Stomach (tissue), 19 donors: ENCODE results near the gene TUSC2. TPM values are rescaled to one million over a fixed set of nuclear protein-coding genes. Genes with fewer than 3 reads are reported as not detected.

Experiments
- DNase-seq, 2 donors: peaks; one replicate each; pipeline versions ENCODE4 v3.0.0 to v3.0.0-alpha.2; 2013 to 2019
- H3K27ac ChIP-seq, 5 donors: fragments of 200-600 bp in 4 of 5; sonication (generic) in 4 of 5; one replicate each; pipeline ENCODE4 v1.5.1; 2013 to 2019; ENCODE audit warnings: mild to moderate bottlenecking in 1 of 5, moderate library complexity in 1 of 5
- H3K27me3 ChIP-seq, 3 donors: fragments of 200-600 bp; sonication (generic); one replicate each; pipeline ENCODE4 v1.5.1; 2017 to 2019; ENCODE audit warnings: mixed run types in 1 of 3
- H3K36me3 ChIP-seq, 4 donors: fragments of 200-600 bp; sonication (generic); 1 replicate in 3 of 4; 2 replicates in 1 of 4; pipeline ENCODE4 v1.5.1; 2016 to 2019
- H3K4me1 ChIP-seq, 4 donors: fragments of 200-600 bp; sonication (generic); one replicate each; pipeline ENCODE4 v1.5.1; 2016 to 2019
- H3K4me3 ChIP-seq, 4 donors: fragments of 200-600 bp; sonication (generic) in 3 of 4; one replicate each; pipeline ENCODE4 v1.5.1; 2016 to 2019; ENCODE audit warnings: mild to moderate bottlenecking in 1 of 4
- H3K9me3 ChIP-seq, 4 donors: fragments of 200-600 bp; sonication (generic); one replicate each; pipeline ENCODE4 v1.5.1; 2016 to 2019
- CTCF ChIP-seq, 7 experiments: fragments of 450-650 bp in 4 of 7; fragments of 200-600 bp in 3 of 7; sonication (generic) in 3 of 7; IDR thresholded peaks; one replicate each; pipeline ENCODE4 v1.5.1; 2016 to 2019; ENCODE audit warnings: antibody characterized with exemption in 7 of 7, control low read depth in 2 of 7, mild to moderate bottlenecking in 1 of 7
- EP300 ChIP-seq: sonication (generic); formaldehyde crosslinking; IDR thresholded peaks from one replicate; pipeline ENCODE4 v1.6.1; 2017; ENCODE audit warnings: antibody characterized with exemption
- POLR2A ChIP-seq, 4 donors: fragments of 450-650 bp; IDR thresholded peaks; one replicate each; pipeline ENCODE4 v1.6.1; 2016; ENCODE audit warnings: antibody characterized with exemption in 4 of 4, control low read depth in 2 of 4, mild to moderate bottlenecking in 1 of 4, moderate library complexity in 1 of 4
- POLR2AphosphoS5 ChIP-seq, 3 donors: sonication (generic); formaldehyde crosslinking; IDR thresholded peaks; one replicate each; pipeline ENCODE4 v1.6.1; 2016; ENCODE audit warnings: antibody characterized with exemption in 3 of 3
- WGBS, 5 donors: extraction: QIAGEN DNeasy Blood & Tissue Kit in 3 of 5; methylation state at CpG; one replicate each; pipeline versions ENCODE4 v1.1.5 to v1.1.7; 2013 to 2018; 5-methylcytosine and 5-hydroxymethylcytosine counted together
- intact Hi-C: fragments of 100-400 bp; cut with DNase I; formaldehyde crosslinking; loops from one replicate; pipeline ENCODE4 v1.15.1; 2023; ENCODE audit warnings: low total_unique reads
- long read RNA-seq, 10 donors: transcript quantifications; one replicate each; lab custom pipeline, GENCODE V29; 2026
- polyA plus RNA-seq, 3 donors: library from polyadenylated mRNA; stranded (reverse); fragments of 200-250 nt; gene quantifications; one replicate each; pipeline ENCODE4 v1.2.3, GENCODE V29; 2013
- total RNA-seq, 5 donors: library from RNA; depleted of rRNA; stranded (reverse); fragments of >200 nt; gene quantifications; one replicate each; pipeline versions ENCODE4 v1.1.0 to v1.2.3, GENCODE V29; 2014 to 2016
- donor health status: healthy with polysubstance abuse.
- donor health status: Bipolar disorder and iron deficiency.
- donor health status: healthy.

TUSC2 gene
- 10 to 100 TPM in 3 of 5 donors, 1 to 10 TPM in 1, not detected in 1; 2.3 to 63.4 (median 25.6) TPM for total RNA-seq
- 10 to 100 TPM; 40.3 to 48.1 (median 46.3) TPM for polyA plus RNA-seq
- long read RNA-seq, donor 1, transcript TUSC2-201 (3 exons, 1,691 nt) = major isoform, 9 of 9 reads
- long read RNA-seq, donor 1, partial matches to known transcripts = 0 of 9 reads
- long read RNA-seq, donor 1, other reads (novel, unspliced or antisense) = 0 of 9 reads
- long read RNA-seq, donor 2, transcript TUSC2-201 (3 exons, 1,691 nt) = major isoform, 15 of 15 reads
- long read RNA-seq, donor 2, partial matches to known transcripts = 0 of 15 reads
- long read RNA-seq, donor 2, other reads (novel, unspliced or antisense) = 0 of 15 reads
- long read RNA-seq, donor 3, transcript TUSC2-201 (3 exons, 1,691 nt) = major isoform, 7 of 8 reads
- long read RNA-seq, donor 3, partial matches to known transcripts = 0 of 8 reads
- long read RNA-seq, donor 3, other reads (novel, unspliced or antisense) = 0 of 8 reads
- long read RNA-seq, donor 4, partial matches to known transcripts = 0 of 2 reads
- long read RNA-seq, donor 4, other reads (novel, unspliced or antisense) = 0 of 2 reads
- long read RNA-seq, donor 5, transcript TUSC2-201 (3 exons, 1,691 nt) = major isoform, 13 of 13 reads
- long read RNA-seq, donor 5, partial matches to known transcripts = 0 of 13 reads
- long read RNA-seq, donor 5, other reads (novel, unspliced or antisense) = 0 of 13 reads
- long read RNA-seq, donor 6 = 0 reads
- long read RNA-seq, donor 7, transcript TUSC2-201 (3 exons, 1,691 nt) = major isoform, 6 of 7 reads
- long read RNA-seq, donor 7, partial matches to known transcripts = 0 of 7 reads
- long read RNA-seq, donor 7, other reads (novel, unspliced or antisense) = 0 of 7 reads
- long read RNA-seq, donor 8, transcript TUSC2-201 (3 exons, 1,691 nt) = major isoform, 12 of 14 reads
- long read RNA-seq, donor 8, partial matches to known transcripts = 0 of 14 reads
- long read RNA-seq, donor 8, other reads (novel, unspliced or antisense) = 0 of 14 reads
- long read RNA-seq, donor 9, transcript TUSC2-201 (3 exons, 1,691 nt) = major isoform, 13 of 13 reads
- long read RNA-seq, donor 9, partial matches to known transcripts = 0 of 13 reads
- long read RNA-seq, donor 9, other reads (novel, unspliced or antisense) = 0 of 13 reads
- long read RNA-seq, donor 10, partial matches to known transcripts = 0 of 4 reads
- long read RNA-seq, donor 10, other reads (novel, unspliced or antisense) = 0 of 4 reads

GRCh38 chr3:50327943-50328691 is at the start of gene TUSC2:
Gene TUSC2, minus strand, starts transcription at chr3:50328223. Its CDS starts 124 bp downstream, at chr3:50328099.
- peaks cover 44 to 57% (median 55%) of the 10 kb centered on the region in 4 donors for H3K36me3 ChIP-seq
- peaks cover 15 to 74% (median 48%) of the 10 kb centered on the region in 4 donors for H3K4me1 ChIP-seq
- TF ChIP-seq POLR2AphosphoS5 (IDR thresholded peaks at IDR 0.05) = peak; percentile 89 to 97 (median 90)
- TF ChIP-seq CTCF (IDR thresholded peaks at IDR 0.05) = no peak
- peak in 1 of 4 donors; percentile 28 for TF ChIP-seq POLR2A (IDR thresholded peaks at IDR 0.05)
- 1 to 3% (median 2%) methylated on average over 15 to 55 of the region's 55 CpGs for WGBS, 5 donors
- H3K9me3 ChIP-seq = no peaks in the 10 kb centered on the region
- H3K27me3 ChIP-seq = no peaks in the 10 kb centered on the region
- peak; percentile 99 for DNase-seq
- H3K27ac ChIP-seq = peak within 1 kb of the TSS; percentile 79 to 93 (median 90)
- intact Hi-C loops = no loop called here
- peak within 1 kb of the TSS; percentile 62 to 98 (median 90) for H3K4me3 ChIP-seq

- no peaks in the 10 kb centered on the region for H3K4me1 ChIP-seq
- TF ChIP-seq POLR2A (IDR thresholded peaks at IDR 0.05) = no peak
- no peak for TF ChIP-seq POLR2AphosphoS5 (IDR thresholded peaks at IDR 0.05)
- TF ChIP-seq EP300 = no peak
- TF ChIP-seq CTCF (IDR thresholded peaks at IDR 0.05) = no peak
- H3K9me3 ChIP-seq = no peaks in the 10 kb centered on the region
- intact Hi-C loops = loop anchor here (10.0 kb wide), 1 partner anchor 159 kb away; no protein-coding TSS in a partner anchor
- H3K27ac ChIP-seq = no peak overlapping the region
- H3K36me3 ChIP-seq = peaks cover 0 to 6% (median 0%) of the 10 kb centered on the region in 4 donors
- peaks cover 0 to 6% (median 0%) of the 10 kb centered on the region in 3 donors for H3K27me3 ChIP-seq
- no peak for DNase-seq
- H3K4me3 ChIP-seq = no peak overlapping the region
- WGBS, 5 donors = 65 to 75% (median 69%) methylated on average over 5 to 7 of the region's 7 CpGs
Measured at GRCh38 chr3:50375258-50375931, 47.4 kb upstream of the TUSC2 start.

GRCh38 chr3:50374363-50375257 is 46.6 kb upstream of the TUSC2 start:
- no peaks in the 10 kb centered on the region for H3K9me3 ChIP-seq
- H3K27me3 ChIP-seq = peaks cover 0 to 6% (median 0%) of the 10 kb centered on the region in 3 donors
- peaks cover 0 to 6% (median 0%) of the 10 kb centered on the region in 4 donors for H3K36me3 ChIP-seq
- WGBS, 5 donors = 75 to 83% (median 82%) methylated on average over 13 to 22 of the region's 22 CpGs
- no peak overlapping the region for H3K4me3 ChIP-seq
- intact Hi-C loops = loop anchor here (10.0 kb wide), 1 partner anchor 160 kb away; no protein-coding TSS in a partner anchor
- TF ChIP-seq POLR2A (IDR thresholded peaks at IDR 0.05) (no peak), EP300 (no peak), CTCF (IDR thresholded peaks at IDR 0.05) (no peak), POLR2AphosphoS5 (IDR thresholded peaks at IDR 0.05) (no peak)
- H3K27ac ChIP-seq = no peak overlapping the region
- no peaks in the 10 kb centered on the region for H3K4me1 ChIP-seq
- DNase-seq = no peak
